HG03342 (cell line): ENCODE results near the gene CAPN5.

ENCODE experiments used
- ATAC-seq: cut with Tn5 transposase; IDR thresholded peaks from one replicate; pipeline ENCODE4 v1.9.1; 2021; ENCODE audit warnings: mild to moderate bottlenecking, moderate library complexity; ENCODE audit not compliant: unreplicated experiment

Gene CAPN5

GRCh38 chr11:77165066-77165465, 98.3 kb downstream of the CAPN5 start:
- no peak for ATAC-seq

DNA sequence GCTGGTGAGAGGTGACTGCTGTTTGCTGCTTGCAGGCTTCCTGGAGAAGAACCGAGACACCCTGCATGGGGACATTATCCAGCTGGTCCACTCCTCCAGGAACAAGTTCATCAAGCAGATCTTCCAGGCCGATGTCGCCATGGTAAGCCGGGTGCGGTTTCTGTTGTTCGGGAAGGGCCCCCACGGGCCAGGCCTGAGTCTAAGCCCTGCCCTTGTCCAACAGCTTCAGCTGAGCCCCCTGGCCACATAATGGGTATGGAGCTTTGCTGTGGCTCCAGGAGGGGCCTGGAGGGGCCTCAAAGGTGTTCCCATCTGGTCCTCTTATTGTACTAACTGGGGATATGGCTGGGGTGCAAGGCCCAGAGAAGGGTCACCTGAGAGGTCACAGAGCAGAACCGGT, 99.2 kb downstream of the CAPN5 start:
- no peak for ATAC-seq

GRCh38 chr11:77167111-77167626, 100.4 kb downstream of the CAPN5 start:
- no peak for ATAC-seq

GRCh38 chr11:77167791-77168190, 101.0 kb downstream of the CAPN5 start:
- no peak for ATAC-seq

GRCh38 chr11:77170107-77170506, 103.3 kb downstream of the CAPN5 start:
- ATAC-seq = no peak

DNA sequence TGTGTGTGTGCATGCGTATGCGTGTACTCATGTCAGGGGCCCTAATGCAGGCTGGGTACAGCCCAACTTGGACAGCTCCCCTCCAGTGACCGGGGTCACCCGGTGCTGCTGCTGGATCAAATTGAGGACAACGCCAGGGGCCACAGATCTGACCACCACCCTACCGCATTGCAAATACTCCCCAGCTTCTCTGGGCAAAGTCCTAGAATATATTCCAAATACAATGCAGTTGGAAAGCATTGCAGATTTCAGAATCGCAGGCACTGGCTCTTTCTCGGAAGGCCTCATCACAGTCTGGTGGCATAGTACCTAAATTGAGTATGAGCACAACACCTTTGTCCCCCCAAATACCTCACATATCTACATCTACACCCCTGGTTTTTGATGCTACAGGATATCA, 104.5 kb downstream of the CAPN5 start:
- ATAC-seq = no peak

DNA sequence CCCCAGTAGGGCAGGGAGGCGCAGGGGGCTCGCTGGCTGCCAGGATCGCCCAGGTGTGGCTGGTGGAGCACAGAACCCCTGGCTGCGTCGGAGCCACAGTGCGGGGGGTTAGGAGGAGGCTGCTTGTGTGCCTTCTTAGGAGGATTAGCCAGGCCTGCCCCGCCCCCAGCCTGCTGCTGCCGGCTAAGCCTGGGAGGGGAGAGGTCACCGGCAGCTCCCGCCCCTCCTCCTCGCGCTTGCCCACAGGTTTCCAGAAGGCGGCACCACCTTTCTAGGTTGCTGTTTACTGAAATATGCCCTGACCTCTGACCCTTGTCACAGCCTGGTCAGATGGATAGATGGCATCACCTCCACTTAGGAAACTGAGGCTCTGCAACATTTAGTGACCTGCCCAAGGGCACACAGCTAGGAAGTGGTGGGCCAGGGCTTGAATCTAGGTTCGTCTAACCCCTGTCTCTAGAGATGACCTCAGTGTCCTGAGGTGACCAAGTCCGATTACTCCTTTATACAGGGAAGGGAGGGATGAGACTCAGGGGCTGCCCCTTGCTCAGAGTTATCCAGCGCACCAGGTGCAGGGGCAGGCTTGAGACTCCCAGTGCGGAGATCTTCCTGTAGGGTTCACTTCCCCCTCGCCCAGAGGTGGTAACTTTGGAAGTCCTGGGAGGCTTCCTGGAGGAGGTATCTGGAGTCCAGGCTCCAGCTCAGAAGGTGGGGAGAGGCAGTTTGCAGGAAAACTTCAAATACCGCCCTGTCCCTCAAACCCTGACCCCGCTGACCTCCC, 105.3 kb downstream of the CAPN5 start:
- ATAC-seq = no peak

GRCh38 chr11:77172666-77172982, 105.9 kb downstream of the CAPN5 start:
- ATAC-seq = no peak

- ATAC-seq = no peak
These were observed 106.7 kb downstream of the CAPN5 start for GRCh38 chr11:77173494-77173893.

- no peak for ATAC-seq
These were observed 107.8 kb downstream of the CAPN5 start for GRCh38 chr11:77174559-77174958.

- ATAC-seq = no peak
These were observed 108.5 kb downstream of the CAPN5 start for GRCh38 chr11:77175021-77175842.
